ENCODE results near the gene LIF. TPM values are rescaled to one million over a fixed set of nuclear protein-coding genes. Genes with fewer than 3 reads are reported as not detected.
A peak's percentile ranks its signal among the peaks of the same experiment; 100 is the strongest.

The LIF gene
- total RNA-seq, 1 donor from 2014 or later = not detected

- H3K36me3 ChIP-seq = peaks cover 49 to 53% of the 10 kb centered on the region in 2 donors
- peaks cover 19 to 33% of the 10 kb centered on the region in 2 donors for H3K4me1 ChIP-seq
- no peak for TF ChIP-seq CTCF (IDR thresholded peaks at IDR 0.05)
- DNase-seq (ENCODE audit: low spot score in 2 of 2) = peak; percentile 96 to 99
- H3K9me3 ChIP-seq = no peaks in the 10 kb centered on the region
- H3K4me3 ChIP-seq = peak within 1 kb of the TSS; percentile 74 to 94
- intact Hi-C loops (cut with DNase I) = loop anchor here (1.0 to 5.0 kb wide), 2 partner anchors 53 to 67 kb away; partner anchors contain the start of gene SF3A1
- H3K27me3 ChIP-seq = no peaks in the 10 kb centered on the region
- peak within 1 kb of the TSS; percentile 94 to 96 for H3K27ac ChIP-seq
Measured at GRCh38 chr22:30289141-30289979, 42.8 kb upstream of the LIF start, which contains the start of gene CASTOR1. TSS of gene CASTOR1 (minus strand) at chr22:30289505. CDS start at chr22:30289497, 8 bp downstream.

GRCh38 chr22:30288419-30289140 lies 42.0 kb upstream of the LIF start:
- TF ChIP-seq CTCF (IDR thresholded peaks at IDR 0.05) = no peak
- Histone ChIP-seq H3K36me3 (peaks cover 46 to 51% of the 10 kb centered on the region in 2 donors), H3K27ac (peak overlapping the region; percentile 94 to 96), H3K9me3 (no peaks in the 10 kb centered on the region), H3K4me3 (peak overlapping the region; percentile 74 to 94), H3K4me1 (peaks cover 19 to 33% of the 10 kb centered on the region in 2 donors), H3K27me3 (no peaks in the 10 kb centered on the region)
- no peak for DNase-seq (ENCODE audit: low spot score in 2 of 2)
- intact Hi-C loops (cut with DNase I) = loop anchor here (1.0 to 5.0 kb wide), 4 partner anchors 38 to 138 kb away; partner anchors contain the start of genes SF3A1 and TBC1D10A

- DNase-seq (ENCODE audit: low spot score in 2 of 2) = peak; percentile 64 to 96
- intact Hi-C loops (cut with DNase I) = loop anchor here (1.0 to 5.0 kb wide), 5 partner anchors 25 to 138 kb away; partner anchors contain the start of genes RNF215 and TBC1D10A
- Histone ChIP-seq H3K4me3 (peak overlapping the region; percentile 74 to 94), H3K27ac (peak overlapping the region; percentile 94 to 96), H3K4me1 (peaks cover 19 to 33% of the 10 kb centered on the region in 2 donors), H3K9me3 (no peaks in the 10 kb centered on the region), H3K36me3 (peaks cover 38 to 48% of the 10 kb centered on the region in 2 donors), H3K27me3 (no peaks in the 10 kb centered on the region)
- peak; percentile 71 to 84 (median 83) for TF ChIP-seq CTCF (IDR thresholded peaks at IDR 0.05)
Measured at GRCh38 chr22:30287648-30288418, 41.3 kb upstream of the LIF start.

GRCh38 chr22:30286813-30287647 lies 40.5 kb upstream of the LIF start:
- TF ChIP-seq CTCF (IDR thresholded peaks at IDR 0.05) = peak; percentile 65 to 83 (median 81)
- Histone ChIP-seq H3K4me1 (peaks cover 19 to 33% of the 10 kb centered on the region in 2 donors), H3K9me3 (no peaks in the 10 kb centered on the region), H3K36me3 (peaks cover 30 to 44% of the 10 kb centered on the region in 2 donors), H3K27me3 (no peaks in the 10 kb centered on the region), H3K4me3 (no peak overlapping the region), H3K27ac (no peak overlapping the region)
- peak in 1 of 2 donors; percentile 86 for DNase-seq (ENCODE audit: low spot score in 2 of 2)
- intact Hi-C loops (cut with DNase I) = loop anchor here (1.0 to 5.0 kb wide), 3 partner anchors 24 to 100 kb away; partner anchors contain the start of gene RNF215

All from ascending aorta (tissue), 2 donors.